Spleen (tissue), 7 donors: ENCODE data around the gene PDE10A.
A peak's percentile ranks its signal among the peaks of the same experiment; 100 is the strongest.

Source experiments
- CTCF ChIP-seq, 11 experiments: fragments of 200-600 bp in 7 of 11; fragments of 450-650 bp in 4 of 11; sonication (generic) in 4 of 11; IDR thresholded peaks in 8 of 11; conservative IDR thresholded peaks in 3 of 11; 1 replicate in 7 of 11; 2 replicates in 4 of 11; pipeline versions ENCODE4 v1.4.0 to v1.8.0; 2016 to 2021; ENCODE audit warnings: antibody characterized with exemption in 11 of 11, inconsistent platforms in 4 of 11, mild to moderate bottlenecking in 1 of 11
- POLR2A ChIP-seq, 3 donors: fragments of 450-650 bp; IDR thresholded peaks; one replicate each; pipeline ENCODE4 v1.5.1; 2017; ENCODE audit warnings: antibody characterized with exemption in 3 of 3, mild to moderate bottlenecking in 1 of 3
- POLR2AphosphoS5 ChIP-seq, 3 donors: sonication (generic); formaldehyde crosslinking; IDR thresholded peaks; one replicate each; pipeline ENCODE4 v1.5.1; 2017; ENCODE audit warnings: antibody characterized with exemption in 3 of 3
- donor health status: DM: no; HTN: no; CAD: no; lungs with moderate emphysema.
- donor health status: DM: no; HTN: no; CAD: no.
- donor health status: DM: no; HTN: no; CAD: no.

- TF ChIP-seq CTCF (IDR thresholded peaks at IDR 0.05 in 8 of 11, conservative IDR thresholded peaks at IDR 0.05 in 3 of 11), result no peak
- no peak for TF ChIP-seq POLR2A (IDR thresholded peaks at IDR 0.05)
- peak in 1 of 3 donors; percentile 50 for TF ChIP-seq POLR2AphosphoS5 (IDR thresholded peaks at IDR 0.05)
These were observed 57.7 kb downstream of the PDE10A start for GRCh38 chr6:165605182-165605875.
